ENCODE results near the gene UNC45A.
"Not testable (repeated sequence)": the region's sequence is repeated elsewhere in the genome, so short reads cannot be mapped to it uniquely, and the experiment has no call there.

The UNC45A gene

DNA sequence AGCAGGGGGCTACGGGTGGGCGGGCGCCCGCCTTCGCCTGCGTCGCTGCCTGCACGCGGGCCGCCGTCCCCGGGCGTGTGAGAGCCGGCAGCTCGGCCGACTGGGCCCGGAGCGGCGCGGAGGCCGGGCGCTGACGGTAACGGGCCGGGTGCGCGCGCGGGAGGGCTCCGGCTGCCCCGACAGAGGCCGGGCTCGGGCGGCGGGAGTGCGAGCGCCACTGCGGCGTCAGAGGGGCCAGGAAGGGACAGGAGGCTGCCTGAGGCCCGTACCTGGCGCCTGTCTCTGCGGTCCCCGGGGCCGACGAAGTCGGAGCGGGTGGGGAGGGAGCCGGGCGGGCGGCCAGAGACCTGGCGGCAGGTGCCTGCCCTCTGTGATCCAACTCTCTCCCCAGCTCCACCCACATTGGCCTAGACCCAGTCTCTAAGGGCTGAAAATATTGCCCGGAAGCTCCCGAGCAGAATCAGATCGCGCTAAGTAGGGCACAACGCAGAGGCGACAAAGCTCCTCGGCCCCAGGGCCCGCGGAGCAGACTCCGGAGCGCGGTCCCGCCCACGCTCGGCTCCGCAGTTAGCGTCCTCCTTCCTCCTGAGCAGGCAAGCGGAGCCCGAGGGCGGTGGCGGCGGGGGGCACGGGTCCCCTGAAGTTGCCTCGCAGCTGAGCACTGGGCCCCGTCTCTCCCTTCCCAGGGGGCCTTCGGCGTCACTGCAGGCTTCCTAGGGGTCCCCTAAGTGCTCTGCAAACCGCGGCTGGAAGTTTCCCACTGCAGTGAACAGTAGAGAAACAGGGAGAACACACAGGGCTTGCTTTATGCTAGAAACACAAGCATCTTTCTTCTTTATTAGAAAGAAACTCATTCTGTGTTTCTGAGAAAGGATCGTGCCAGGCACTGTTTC is 32.0 kb upstream of the UNC45A start, which contains the start of gene MAN2A2:
MAN2A2 (plus strand) TSS at position 463 of the 893 bp plus-strand sequence. CDS start 906 bp downstream, outside the sequence.
- peak; percentile 58 for DNase-seq (ENCODE audit: low read depth)

DNA sequence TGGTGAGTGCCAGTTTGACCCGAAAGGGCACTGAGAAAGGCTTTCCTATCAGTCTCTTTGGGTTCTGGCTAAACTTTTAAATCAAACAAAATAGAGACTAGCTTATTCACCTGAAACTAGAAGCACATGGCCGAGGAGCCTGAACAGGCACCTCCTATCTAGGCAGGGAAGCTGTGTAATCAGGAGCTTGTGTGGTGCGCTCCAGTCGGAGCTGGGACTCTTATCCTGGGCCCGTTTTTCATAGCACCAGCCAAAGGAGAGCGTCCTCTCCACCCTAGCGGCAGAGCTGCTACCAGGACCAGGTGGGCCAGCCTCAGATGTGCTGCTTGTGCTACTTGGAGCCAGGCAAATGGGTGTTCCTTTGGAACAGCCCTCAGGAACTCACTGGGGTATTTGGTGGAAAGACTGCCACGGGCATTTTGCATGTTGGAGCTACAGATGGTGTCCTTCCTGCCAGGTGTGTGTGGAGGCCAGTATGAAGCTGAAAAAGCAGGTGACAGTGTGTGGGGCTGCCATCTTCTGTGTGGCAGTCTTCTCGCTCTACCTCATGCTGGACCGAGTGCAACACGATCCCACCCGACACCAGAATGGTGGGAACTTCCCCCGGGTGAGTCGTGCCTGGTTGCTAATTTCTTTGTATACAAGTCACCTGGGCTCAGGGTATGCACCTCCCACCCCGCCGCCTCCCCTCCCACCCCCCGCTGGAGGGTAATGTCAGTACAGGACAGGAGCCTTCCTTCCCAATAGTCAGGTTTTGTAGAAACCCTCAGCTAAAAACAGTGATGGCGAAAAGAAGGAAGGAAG is 31.1 kb upstream of the UNC45A start:
- no peak for DNase-seq (ENCODE audit: low read depth)

GRCh38 chr15:90904746-90905145 is 30.3 kb upstream of the UNC45A start:
- DNase-seq (ENCODE audit: low read depth), result no peak

GRCh38 chr15:90905306-90906180 is 29.5 kb upstream of the UNC45A start:
- DNase-seq (ENCODE audit: low read depth), result no peak

- DNase-seq (ENCODE audit: low read depth), result no peak
Observed at GRCh38 chr15:90906181-90906849, 28.8 kb upstream of the UNC45A start.

DNA sequence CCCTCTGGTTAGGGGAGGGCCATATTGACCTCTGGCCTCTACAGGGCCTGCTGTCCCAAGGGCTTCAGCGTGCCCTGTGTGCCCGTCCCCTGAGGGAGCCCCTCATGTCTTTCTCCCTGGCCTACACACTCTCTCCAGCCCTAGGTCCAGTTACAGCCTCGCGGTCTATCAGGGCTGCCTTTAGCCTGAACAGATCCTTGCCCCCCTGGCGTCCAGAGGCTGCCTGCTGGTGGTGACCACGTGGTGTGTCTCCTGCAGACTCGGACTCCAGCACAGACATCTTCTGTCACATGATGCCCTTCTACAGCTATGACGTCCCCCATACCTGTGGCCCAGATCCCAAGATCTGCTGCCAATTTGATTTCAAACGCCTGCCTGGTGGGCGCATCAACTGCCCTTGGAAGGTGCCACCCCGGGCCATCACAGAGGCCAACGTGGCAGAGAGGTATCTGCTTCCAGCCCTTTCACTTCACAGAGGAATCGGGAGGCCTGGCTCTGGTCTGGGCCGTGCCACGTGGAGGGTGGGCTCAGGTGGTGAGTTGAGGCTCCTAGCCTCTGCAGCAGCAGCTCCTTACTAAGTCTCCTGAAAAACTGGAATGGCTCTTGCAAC is 27.9 kb upstream of the UNC45A start:
- DNase-seq (ENCODE audit: low read depth), result no peak

DNA sequence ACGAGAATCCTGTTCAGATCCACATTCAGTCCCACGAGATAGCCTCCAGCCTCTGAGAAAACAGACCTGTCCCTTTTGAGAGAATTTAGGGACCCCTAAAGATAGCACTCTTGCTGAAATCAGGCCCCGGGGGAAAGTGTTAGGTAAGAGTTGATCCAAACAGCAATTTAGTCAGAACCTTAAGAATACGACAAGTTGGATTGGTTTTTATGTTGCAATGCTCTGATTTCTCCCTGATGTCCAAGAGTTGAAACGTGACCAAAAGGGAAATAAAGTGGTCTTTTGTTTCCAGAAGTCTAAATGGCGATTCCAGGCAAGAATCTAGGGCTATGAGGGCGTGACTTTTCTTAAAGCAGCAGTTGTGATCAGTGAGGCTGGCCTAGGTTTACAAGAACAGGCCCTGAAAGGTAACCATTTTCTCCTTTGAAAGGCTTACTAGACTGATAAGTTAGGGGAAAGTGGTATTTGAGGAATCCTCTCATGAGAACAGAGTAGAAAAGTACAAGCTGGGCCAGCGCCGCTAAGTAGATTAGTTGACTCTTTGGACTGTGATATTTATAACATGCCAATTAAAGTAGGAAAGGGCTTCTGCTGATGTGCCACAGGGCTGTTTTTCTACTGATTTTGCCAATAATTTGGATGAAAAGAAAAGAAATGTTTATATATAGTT is 27.1 kb upstream of the UNC45A start:
- no peak for DNase-seq (ENCODE audit: low read depth)

DNA sequence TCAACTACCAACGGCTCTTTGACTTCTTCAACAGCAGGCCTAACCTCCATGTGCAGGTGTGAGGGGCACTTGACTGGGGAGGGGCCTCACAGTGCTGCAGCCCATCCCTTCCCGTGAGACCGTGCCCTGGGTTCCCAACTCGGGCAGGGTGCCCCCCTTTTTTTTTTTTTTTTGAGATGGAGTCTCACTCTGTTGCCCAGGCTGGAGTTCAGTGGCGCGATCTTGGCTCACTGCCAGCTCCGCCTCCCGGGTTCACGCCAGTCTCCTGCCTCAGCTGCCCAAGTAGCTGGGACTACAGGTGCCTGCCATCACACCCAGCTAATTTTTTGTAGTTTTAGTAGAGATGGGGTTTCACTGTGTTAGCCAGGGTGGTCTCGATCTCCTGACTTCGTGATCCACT is 25.6 kb upstream of the UNC45A start:
- DNase-seq (ENCODE audit: low read depth), result not testable (repeated sequence)

GRCh38 chr15:90909976-90910375 is 25.1 kb upstream of the UNC45A start:
- DNase-seq (ENCODE audit: low read depth), result no peak

DNA sequence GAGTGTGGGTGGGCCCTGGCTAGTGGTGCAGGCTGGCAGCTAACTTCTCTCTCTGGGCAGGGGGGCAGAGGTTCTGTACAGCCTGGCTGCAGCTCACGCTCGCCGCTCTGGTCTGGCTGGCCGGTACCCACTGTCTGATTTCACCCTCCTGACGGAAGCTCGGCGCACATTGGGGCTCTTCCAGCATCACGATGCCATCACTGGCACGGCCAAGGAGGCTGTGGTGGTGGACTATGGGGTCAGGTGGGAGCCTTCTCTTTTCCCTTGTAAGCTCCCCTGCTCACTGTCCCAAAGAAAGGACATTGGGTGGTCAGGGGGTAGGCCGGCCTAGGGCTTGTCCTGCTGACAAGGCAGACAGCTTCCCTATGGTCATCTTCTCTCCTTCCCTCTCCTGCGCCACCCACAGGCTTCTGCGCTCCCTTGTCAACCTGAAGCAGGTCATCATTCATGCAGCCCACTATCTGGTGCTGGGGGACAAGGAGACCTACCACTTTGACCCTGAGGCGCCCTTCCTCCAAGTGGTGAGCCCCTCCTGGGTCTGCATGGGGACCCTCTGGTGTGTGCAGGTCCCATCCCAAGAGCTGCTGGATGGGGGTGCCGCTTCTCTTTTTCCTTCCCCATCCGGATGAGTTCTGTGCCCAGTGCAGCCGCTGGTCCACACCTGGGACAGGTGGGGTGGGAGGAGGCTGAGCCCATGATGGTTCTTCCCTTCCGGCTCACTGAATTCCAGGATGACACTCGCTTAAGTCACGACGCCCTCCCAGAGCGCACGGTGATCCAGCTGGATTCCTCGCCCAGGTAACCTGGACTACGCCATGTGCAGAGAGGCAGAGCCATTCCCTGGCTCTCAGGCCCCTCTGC is 24.4 kb upstream of the UNC45A start:
- no peak for DNase-seq (ENCODE audit: low read depth)

GRCh38 chr15:90911302-90911623 is 23.8 kb upstream of the UNC45A start:
- DNase-seq (ENCODE audit: low read depth), result no peak

- DNase-seq (ENCODE audit: low read depth), result no peak
Observed at GRCh38 chr15:90911906-90912769, 22.9 kb upstream of the UNC45A start.

DNA sequence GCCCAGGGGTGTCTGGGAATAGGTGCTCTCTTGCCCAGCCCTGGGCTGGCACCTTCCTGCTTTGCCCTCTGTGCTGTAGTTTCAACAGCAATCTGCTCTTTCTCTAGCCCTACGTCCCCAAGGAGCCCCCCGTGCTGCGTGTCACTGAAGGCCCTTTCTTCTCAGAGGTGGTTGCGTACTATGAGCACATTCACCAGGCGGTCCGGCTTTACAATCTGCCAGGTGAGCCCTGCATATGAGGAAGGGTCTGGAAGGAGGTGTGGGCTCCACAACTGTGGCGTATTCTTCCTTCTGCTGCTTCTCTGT is 22.4 kb upstream of the UNC45A start:
- no peak for DNase-seq (ENCODE audit: low read depth)

GRCh38 chr15:90913398-90913944 is 21.6 kb upstream of the UNC45A start:
- DNase-seq (ENCODE audit: low read depth), result no peak

- DNase-seq (ENCODE audit: low read depth), result no peak
Observed at GRCh38 chr15:90914305-90915080, 20.6 kb upstream of the UNC45A start.

DNA sequence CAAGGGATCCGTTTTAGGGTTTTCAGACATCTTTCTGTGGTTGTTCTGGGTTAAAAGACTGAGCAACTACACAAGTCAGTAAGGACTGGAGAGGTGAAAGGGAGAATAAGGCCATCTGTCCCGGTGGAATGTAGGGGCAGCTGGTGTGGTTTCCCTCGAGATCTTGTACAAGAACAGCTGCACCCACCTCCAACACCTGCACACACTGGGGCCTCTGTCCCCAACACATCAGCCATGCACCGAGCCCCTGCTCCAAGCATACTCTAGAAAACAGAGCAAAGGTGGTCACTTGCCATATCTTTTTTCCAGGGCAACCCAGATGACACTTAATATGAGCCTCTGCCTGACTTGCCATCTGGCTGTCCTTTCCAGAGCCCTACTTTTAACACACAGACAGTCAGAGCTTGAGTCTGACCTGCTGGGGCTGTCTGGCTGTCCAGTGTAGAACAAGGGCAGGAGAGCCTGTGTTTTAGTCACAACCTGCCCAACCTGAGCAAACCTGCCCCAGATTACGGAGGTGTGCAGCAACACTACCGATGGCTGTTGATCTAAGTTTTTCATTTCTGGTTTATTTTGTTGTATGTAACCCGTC is 19.8 kb upstream of the UNC45A start:
- DNase-seq (ENCODE audit: low read depth), result no peak

DNA sequence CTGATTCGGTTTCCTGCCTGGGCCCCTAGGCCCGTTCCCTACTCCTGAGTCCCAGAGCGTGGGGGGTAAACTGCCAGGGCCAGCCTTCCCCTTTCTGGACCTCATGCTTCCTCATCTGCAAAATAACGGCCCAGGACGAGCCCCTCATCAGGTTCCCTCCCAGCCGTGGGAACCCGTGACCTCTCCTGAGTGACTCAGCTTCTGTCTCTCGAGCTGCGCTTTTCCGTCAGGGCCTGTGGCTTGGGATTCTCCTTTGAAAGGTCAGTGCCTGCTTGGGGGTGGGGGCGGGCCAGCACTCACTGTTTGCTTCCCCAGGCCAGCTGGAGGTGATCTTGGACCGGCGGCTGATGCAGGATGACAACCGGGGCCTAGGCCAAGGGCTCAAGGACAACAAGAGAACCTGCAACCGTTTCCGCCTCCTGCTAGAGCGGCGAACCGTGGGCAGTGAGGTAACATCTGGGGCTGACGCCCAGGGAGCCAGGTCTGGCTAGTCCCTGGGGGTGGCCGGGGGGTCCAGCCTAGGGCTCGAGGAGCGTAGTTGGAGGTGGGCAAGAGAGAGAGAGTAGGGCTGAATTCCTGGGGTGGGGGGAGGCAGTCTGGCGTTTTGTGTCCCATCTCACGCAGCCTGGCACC is 19.2 kb upstream of the UNC45A start:
- no peak for DNase-seq (ENCODE audit: low read depth)

Data from activated gamma-delta T cell treated with anti-CD3 and anti-CD28 coated beads, Interleukin-2, amount 50 U/mL, for 16 hours (primary cell).